ENCODE measurements around the gene ULK1.
"Not testable (repeated sequence)": the region's sequence is repeated elsewhere in the genome, so short reads cannot be mapped to it uniquely, and the experiment has no call there.

DNA sequence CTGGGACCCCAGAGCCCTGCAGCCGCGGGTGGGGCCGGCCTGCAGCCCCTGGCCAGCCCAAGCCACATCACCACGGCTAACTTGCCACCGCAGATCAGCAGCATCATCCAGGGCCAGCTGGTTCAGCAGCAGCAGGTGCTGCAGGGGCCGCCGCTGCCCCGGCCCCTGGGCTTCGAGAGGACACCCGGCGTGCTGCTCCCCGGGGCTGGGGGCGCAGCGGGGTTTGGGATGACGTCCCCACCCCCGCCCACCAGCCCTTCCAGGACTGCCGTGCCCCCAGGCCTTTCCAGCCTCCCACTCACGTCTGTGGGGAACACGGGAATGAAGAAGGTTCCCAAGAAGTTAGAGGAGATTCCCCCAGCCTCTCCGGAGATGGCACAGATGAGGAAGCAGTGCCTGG is 66.9 kb downstream of the ULK1 start:
- TF ChIP-seq, protein P1, sequence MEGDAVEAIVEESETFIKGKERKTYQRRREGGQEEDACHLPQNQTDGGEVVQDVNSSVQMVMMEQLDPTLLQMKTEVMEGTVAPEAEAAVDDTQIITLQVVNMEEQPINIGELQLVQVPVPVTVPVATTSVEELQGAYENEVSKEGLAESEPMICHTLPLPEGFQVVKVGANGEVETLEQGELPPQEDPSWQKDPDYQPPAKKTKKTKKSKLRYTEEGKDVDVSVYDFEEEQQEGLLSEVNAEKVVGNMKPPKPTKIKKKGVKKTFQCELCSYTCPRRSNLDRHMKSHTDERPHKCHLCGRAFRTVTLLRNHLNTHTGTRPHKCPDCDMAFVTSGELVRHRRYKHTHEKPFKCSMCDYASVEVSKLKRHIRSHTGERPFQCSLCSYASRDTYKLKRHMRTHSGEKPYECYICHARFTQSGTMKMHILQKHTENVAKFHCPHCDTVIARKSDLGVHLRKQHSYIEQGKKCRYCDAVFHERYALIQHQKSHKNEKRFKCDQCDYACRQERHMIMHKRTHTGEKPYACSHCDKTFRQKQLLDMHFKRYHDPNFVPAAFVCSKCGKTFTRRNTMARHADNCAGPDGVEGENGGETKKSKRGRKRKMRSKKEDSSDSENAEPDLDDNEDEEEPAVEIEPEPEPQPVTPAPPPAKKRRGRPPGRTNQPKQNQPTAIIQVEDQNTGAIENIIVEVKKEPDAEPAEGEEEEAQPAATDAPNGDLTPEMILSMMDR (IDR thresholded peaks at IDR 0.05) = not testable (repeated sequence)
- TF ChIP-seq POLR2AphosphoS5 (IDR thresholded peaks at IDR 0.05; ENCODE audit: insufficient read depth in 1 of 2, low read depth in 1 of 2) = not testable (repeated sequence)
